NCI-H1417 treated with DMSO at 0.1 percent for 48 hours (cell line): ENCODE measurements around the gene RAB14.
"Not testable (repeated sequence)": the region's sequence is repeated elsewhere in the genome, so short reads cannot be mapped to it uniquely, and the experiment has no call there.

ENCODE experiments used
- DNase-seq: peaks from one replicate; lab custom pipeline; 2025; lab: John Stamatoyannopoulos, UW

RAB14 gene

GRCh38 chr9:121189660-121190059, 12.0 kb downstream of the RAB14 start:
- no peak for DNase-seq

DNA sequence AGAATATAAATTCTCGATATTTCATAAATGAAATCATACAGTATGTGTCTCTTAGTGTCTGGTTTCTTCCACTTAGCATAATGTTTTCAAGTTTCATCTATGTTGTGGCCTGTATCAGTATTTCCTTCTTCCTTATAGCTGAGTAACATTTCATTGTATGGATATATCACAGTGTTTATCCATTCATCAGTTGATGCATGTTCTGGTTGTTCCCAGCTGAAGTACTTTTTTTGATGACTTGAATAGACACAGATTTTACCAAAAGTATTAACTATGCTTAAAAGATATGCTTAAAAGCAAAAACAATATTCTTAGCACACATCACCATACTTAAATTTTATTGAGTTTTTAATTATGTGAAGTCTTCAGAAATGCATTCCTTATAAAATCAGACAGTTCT, 12.7 kb downstream of the RAB14 start:
- no peak for DNase-seq

DNA sequence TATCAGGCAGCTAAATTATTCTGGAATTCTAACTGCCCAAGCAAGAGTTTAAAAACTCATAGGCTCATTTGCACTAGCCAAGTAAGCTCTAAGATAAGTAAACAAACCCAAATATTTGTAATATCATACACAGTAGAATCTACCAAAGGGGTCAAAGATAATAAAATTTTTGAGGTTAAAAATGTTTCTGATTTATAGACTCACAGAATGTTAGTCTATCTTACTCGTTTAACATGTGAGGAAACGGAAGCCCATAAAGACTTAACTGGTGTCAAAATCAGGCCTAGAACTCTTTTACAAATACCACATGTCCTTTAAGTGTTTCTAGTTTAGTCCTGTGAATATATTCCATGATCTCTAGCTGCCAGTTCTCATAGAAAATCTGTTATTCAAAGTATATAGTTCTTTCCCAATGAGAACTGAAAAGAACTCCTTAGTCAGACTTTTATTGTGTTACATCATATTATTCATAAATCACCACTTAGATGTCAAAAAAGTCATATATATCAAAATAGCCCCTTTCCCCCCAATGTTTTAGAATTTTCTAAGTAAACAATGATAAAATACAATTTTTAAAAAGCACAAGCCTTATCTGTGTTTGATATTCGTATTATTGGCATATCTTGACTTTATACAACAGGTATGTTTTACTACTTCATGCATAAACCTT, 13.9 kb downstream of the RAB14 start:
- no peak for DNase-seq

DNA sequence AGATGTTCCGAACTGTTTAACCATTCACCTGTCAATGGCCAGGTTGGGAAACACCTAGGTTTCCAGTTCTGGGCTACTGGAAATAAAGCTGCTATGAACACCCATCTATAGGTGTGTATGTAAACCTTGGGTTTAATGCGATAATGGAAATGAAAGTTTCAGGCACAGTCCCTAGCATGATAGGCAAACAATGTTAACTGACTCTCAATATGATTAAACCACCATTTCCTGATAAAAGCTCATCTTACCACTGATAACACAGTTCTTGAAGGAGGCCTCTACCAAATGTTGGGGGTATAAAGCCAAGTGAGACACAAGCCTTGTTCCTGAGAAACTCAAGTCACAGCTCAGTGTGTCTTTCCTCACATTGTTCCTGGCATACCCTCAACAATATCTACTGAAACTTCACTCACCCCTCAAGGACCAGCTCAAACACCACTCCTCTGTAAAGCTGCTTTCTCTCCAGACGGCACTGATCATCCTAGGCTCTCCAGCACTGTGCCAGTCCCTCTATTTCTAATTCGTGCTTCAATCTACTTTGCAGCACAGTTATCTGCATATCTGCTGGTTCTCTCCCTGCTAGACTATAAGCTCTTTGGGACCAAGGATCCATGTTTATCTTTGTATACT, 15.8 kb downstream of the RAB14 start:
- DNase-seq: no peak

DNA sequence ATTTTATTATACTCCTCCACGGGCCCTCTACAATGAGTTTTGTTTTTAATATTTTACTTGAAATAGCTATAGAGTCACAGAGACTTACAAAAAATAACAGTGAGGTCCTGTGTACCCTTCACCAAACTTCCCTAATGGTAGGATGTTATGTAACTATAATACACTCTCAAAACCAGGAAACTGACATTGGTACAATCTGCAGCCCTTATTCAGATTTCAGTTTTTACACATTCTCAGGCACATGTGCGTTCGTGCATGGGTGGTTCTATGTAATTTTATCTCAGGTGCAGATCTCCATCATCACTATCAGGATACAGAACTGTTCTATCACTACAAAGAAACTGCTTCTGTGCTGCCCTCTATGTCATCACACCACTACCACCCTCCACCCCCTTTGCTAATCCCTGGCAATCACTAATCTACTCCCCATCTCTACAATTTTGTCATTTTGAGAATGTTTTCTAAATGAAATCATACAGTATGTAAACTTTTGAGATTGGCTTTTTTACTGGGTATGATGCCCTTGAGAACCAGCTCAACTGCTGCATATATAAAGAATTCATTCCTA, 16.4 kb downstream of the RAB14 start:
- DNase-seq: no peak

- no peak for DNase-seq
Observed at GRCh38 chr9:121184463-121184862, 17.2 kb downstream of the RAB14 start.

- no peak for DNase-seq
Observed at GRCh38 chr9:121183666-121184423, 17.8 kb downstream of the RAB14 start.

GRCh38 chr9:121182989-121183388, 18.7 kb downstream of the RAB14 start:
- no peak for DNase-seq

DNA sequence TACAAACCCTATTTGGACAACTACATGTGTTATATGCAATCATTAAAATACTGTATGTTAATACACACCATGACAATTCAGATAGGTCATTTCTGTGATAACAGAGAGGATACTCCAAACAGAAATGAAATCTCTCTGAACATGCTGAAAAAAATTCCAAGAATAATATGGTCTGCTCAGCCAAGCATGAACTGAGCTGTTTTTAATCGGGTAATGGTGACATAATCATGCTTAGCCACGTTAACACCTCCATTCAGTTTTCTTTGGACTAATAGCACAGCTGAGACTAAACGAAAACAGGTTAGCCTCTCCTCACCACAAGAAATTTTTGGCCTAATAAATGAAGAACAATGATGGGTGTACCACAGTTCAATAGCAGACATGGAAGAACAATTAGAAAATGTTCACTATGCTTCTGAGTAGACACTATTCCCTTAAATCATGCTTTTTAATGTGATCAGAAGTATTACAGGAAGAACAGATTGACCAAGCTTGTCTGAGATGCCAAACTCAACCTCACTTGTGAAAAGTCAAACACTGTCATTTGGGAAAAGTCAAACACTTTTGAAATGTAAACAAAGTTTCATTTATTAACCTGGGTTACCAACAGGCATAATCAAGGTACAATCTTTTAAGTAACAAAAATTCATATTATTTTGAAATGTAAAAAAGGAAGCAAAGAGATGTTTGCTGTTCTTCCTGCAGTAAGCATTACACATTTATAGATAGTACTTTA, 19.4 kb downstream of the RAB14 start:
- DNase-seq: no peak

DNA sequence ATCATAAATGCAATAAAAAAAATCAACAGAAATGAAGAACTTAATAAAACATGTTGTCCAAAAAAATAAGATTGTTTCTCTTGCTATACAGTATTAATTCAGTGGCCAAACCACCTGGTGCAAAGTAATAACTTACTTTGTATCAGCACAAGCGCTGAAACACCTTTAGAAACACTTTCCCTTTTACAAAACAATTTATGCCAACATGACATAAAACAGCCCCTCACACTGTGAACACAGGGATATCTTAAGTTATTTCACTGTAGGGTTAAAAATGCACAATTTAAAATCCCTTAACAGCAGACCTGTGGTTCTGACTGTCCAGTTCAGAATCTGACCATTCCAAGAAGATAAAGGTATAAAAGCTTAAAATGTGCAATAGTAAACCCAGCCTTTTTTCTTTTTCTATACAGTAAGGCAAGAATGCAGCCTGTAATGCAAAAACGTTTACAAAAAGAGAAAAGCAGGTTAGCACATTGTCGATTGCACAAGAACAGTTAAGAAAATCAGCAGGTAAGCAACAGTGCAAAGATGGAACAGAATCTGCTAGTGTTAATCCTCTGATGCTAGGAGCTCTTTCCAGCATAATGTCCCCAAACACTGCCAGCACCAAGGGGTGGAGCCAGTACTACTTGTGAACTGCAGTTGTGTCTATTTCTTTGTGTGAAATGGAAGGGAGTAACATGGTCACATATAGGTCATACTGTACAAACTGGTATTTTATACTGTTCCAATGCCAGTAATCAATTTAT, 21.6 kb downstream of the RAB14 start:
- no peak for DNase-seq

DNA sequence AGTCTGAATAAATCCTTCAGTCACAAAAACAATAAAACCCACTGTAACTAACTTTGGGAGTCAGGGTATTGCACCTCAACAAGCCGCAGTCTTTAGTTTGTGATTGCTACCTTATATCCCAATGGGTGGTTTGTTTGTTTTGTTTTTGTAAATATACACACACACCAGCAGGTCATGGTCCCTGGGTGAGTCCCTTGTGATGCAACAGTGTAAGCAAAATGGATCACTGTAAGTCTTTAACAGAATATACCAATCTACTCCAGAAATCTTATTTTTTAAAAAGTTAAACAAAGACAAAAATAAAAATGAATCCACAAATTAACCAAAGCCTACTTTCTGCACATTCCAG, 22.3 kb downstream of the RAB14 start:
- DNase-seq: not testable (repeated sequence)

- no peak for DNase-seq
Observed at GRCh38 chr9:121178676-121179372, 22.8 kb downstream of the RAB14 start.

GRCh38 chr9:121173501-121173900, 28.2 kb downstream of the RAB14 start:
- DNase-seq: no peak

DNA sequence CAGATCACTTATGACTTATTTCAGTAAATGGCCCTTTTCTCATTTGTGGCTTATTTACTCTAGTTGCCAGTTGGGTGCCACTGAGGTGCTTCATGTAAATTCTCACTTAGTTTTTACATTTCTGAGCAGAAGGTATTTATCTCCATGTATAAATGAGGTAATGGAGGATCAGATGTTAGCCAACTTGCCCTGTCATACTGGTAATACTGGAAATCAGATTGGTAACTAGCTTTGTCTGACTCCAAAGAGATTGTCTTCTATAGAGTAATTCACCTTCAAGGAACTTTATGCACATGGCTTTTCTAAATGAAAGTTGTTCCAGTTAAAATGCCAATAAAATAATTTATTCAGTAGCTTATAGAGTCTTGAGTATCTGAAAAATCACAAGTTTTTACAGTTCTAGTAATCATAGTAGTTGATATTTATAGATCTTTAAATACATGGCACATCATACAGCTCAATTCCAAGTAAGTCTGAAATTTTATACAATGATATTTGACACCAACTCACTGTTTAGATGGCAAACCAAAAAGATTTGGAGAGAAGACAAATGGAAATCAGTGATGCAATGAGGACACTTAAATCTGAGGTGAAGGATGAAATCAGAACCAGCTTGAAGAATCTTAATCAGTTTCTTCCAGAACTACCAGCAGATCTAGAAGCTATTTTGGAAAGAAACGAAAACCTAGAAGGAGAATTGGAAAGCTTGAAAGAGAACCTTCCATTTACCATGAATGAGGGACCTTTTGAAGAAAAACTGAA, 28.8 kb downstream of the RAB14 start:
- no peak for DNase-seq

DNA sequence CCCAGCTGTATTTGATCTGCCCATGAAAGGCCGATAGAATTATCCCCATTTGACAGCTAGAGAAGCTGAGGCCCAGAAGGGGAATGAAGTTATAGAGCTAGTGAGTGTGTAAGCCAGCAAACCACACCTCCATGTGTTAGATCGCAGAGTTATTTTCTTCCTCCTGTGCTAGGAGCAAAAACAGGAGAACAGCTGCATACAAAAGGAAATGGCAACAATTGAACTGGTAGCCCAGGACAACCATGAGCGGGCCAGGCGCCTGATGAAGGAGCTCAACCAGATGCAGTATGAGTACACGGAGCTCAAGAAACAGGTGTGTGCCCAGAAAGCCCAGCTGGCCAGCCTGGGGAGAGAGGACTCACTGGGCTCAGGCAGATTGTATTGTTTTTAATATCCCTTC, 30.4 kb downstream of the RAB14 start:
- DNase-seq: no peak

DNA sequence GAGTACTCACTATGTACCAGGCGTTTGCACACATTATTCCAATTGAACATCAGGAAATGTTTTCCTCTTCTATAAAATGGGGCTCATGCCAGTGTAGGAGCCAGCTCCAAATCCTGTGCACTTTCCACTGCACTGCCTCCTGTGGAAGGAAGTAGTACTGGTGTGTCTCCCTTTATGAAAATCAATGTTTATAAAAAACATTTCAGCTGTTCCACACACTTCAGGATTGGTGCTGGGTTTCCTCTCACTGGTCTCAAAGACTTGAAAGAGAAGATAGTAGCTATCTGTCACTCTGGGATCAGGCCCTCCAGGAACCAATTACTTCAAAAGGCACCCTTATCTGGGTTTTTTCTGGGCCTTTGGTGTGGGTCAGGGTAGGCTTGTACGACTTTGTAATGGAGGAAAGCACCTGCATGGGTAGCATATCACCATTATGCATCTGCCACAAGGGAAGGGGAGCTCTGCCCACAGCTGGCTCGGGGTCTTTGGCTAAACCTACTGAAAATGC, 32.5 kb downstream of the RAB14 start:
- DNase-seq: no peak

GRCh38 chr9:121168052-121168451, 33.6 kb downstream of the RAB14 start:
- DNase-seq: no peak

GRCh38 chr9:121160025-121160424, 41.6 kb downstream of the RAB14 start:
- DNase-seq: no peak

DNA sequence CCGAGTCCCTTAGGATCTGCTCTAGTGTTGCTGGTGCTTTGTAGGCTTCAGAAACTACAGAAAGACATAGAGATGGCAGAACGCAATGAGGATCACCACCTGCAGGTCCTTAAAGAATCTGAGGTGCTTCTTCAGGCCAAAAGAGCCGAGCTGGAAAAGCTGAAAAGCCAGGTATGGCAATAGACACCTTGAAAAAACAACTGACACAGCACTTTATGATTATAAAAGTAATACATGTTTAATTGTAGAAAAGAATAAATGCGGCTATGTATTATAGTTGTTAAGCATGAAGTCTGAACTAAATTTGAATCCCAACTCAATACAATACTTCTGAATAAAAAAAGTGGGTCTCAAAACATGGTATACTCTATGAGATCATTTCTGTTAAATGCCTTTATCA, 43.7 kb downstream of the RAB14 start:
- no peak for DNase-seq

DNA sequence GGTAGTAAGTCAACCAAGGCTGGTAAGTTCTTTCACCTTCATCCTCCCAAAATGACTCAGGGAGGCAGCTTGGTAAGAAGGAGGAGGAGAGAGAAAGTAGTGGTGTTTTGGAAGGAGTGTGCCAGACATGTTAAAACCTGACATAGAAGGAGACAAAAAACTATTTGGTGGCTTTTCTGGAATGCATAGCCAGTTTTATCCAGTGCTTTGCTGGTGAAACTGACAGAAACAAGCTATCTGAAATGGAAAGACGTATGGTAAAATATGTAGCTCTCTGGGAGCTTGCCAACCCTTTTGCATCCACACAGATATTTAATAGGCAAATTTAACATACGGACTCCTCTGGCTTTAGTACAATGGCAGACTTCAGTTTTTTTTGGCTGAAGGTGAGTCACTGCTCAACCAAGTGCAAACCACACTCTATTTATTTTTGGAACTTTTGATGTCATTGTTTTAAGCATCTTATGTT, 45.4 kb downstream of the RAB14 start:
- DNase-seq: no peak
